Small intestine (tissue), 7 donors: ENCODE measurements around the gene CCDC187. TPM values are rescaled to one million over a fixed set of nuclear protein-coding genes. Genes with fewer than 3 reads are reported as not detected.

Experiments used
- DNase-seq, 2 donors: peaks; one replicate each; pipeline versions ENCODE4 v3.0.0 to v3.0.0-alpha.2; 2013
- FAIRE-seq: peaks from 2 replicates; lab custom pipeline; 2012; peaks lifted over from hg19 to GRCh38; lab: Jason Lieb, UNC
- H3K27ac ChIP-seq, 3 donors: one replicate each; pipeline ENCODE4 v1.5.1; 2013; ENCODE audit warnings: low read length in 2 of 3, mild to moderate bottlenecking in 2 of 3, control low read depth in 1 of 3, inconsistent platforms in 1 of 3, low read depth in 1 of 3, moderate library complexity in 1 of 3
- H3K27me3 ChIP-seq, 3 donors: one replicate each; pipeline ENCODE4 v1.6.1; 2013; ENCODE audit warnings: low read length in 3 of 3, inconsistent platforms in 1 of 3; ENCODE audit not compliant: control insufficient read depth in 3 of 3, insufficient read depth in 3 of 3
- H3K36me3 ChIP-seq, 3 donors: one replicate each; pipeline ENCODE4 v1.6.1; 2013; ENCODE audit warnings: low read length in 3 of 3, inconsistent platforms in 1 of 3, low read depth in 1 of 3, mild to moderate bottlenecking in 1 of 3, moderate library complexity in 1 of 3; ENCODE audit not compliant: control insufficient read depth in 3 of 3, insufficient read depth in 2 of 3
- H3K4me1 ChIP-seq, 3 donors: one replicate each; pipeline ENCODE4 v1.6.1; 2013; ENCODE audit warnings: low read length in 2 of 3, inconsistent platforms in 1 of 3, low read depth in 1 of 3, mild to moderate bottlenecking in 1 of 3, moderate library complexity in 1 of 3; ENCODE audit not compliant: control insufficient read depth in 3 of 3, insufficient read depth in 2 of 3
- H3K4me3 ChIP-seq, 3 donors: one replicate each; pipeline ENCODE4 v1.5.1; 2013; ENCODE audit warnings: low read length in 3 of 3, control low read depth in 1 of 3, inconsistent platforms in 1 of 3, low read depth in 1 of 3, mild to moderate bottlenecking in 1 of 3, moderate library complexity in 1 of 3
- H3K9me3 ChIP-seq, 2 donors: one replicate each; pipeline ENCODE4 v1.6.1; 2013; ENCODE audit warnings: low read depth in 1 of 2, low read length in 1 of 2; ENCODE audit not compliant: control insufficient read depth in 2 of 2, insufficient read depth in 1 of 2
- WGBS, 3 donors: extraction: QIAGEN DNeasy Blood & Tissue Kit; methylation state at CpG; one replicate each; pipeline ENCODE4 v1.1.7; 2013; 5-methylcytosine and 5-hydroxymethylcytosine counted together
- polyA plus RNA-seq, 4 donors: library from polyadenylated mRNA; stranded (reverse) in 3 of 4; unstranded in 1 of 4; fragments of 200-250 nt in 3 of 4; fragments of 120-200 nt in 1 of 4; gene quantifications; one replicate each; pipeline versions ENCODE4 v1.2.1 to v1.2.3, GENCODE V29; 2013
- donor health status: healthy with polysubstance abuse.
- donor health status: control.
- donor health status: control.
- donor health status: Bipolar disorder and iron deficiency.
- donor health status: healthy.

The CCDC187 gene
- polyA plus RNA-seq, 4 donors, result 0.01 to 2.7 TPM; not detected in 2

- Histone ChIP-seq H3K36me3 (peaks cover 0 to 51% (median 2%) of the 10 kb centered on the region in 3 donors), H3K4me1 (no peaks in the 10 kb centered on the region), H3K27ac (no peak overlapping the region), H3K27me3 (no peaks in the 10 kb centered on the region), H3K9me3 (no peaks in the 10 kb centered on the region), H3K4me3 (no peak overlapping the region)
- FAIRE-seq, result no peak
- no peak for DNase-seq
- WGBS, 3 donors, result 78 to 85% (median 84%) methylated on average over 14 of the region's 14 CpGs
Observed at GRCh38 chr9:136233868-136234267, 70.0 kb downstream of the CCDC187 start.

- WGBS, 3 donors, result 76 to 85% (median 83%) methylated on average over 15 of the region's 15 CpGs
- H3K36me3 ChIP-seq, result peaks cover 0 to 51% (median 2%) of the 10 kb centered on the region in 3 donors
- DNase-seq (no peak), FAIRE-seq (no peak)
- H3K9me3 ChIP-seq, result no peaks in the 10 kb centered on the region
- no peak overlapping the region for H3K4me3 ChIP-seq
- H3K27ac ChIP-seq, result no peak overlapping the region
- H3K4me1 ChIP-seq, result no peaks in the 10 kb centered on the region
- no peaks in the 10 kb centered on the region for H3K27me3 ChIP-seq
Observed at GRCh38 chr9:136233411-136233810, 70.5 kb downstream of the CCDC187 start.

GRCh38 chr9:136232969-136233368, 70.9 kb downstream of the CCDC187 start:
- no peak overlapping the region for H3K4me3 ChIP-seq
- DNase-seq (no peak), FAIRE-seq (no peak)
- H3K9me3 ChIP-seq, result no peaks in the 10 kb centered on the region
- 75 to 87% (median 78%) methylated on average over 10 of the region's 10 CpGs for WGBS, 3 donors
- H3K36me3 ChIP-seq, result peaks cover 0 to 55% (median 2%) of the 10 kb centered on the region in 3 donors
- no peaks in the 10 kb centered on the region for H3K27me3 ChIP-seq
- no peak overlapping the region for H3K27ac ChIP-seq
- no peaks in the 10 kb centered on the region for H3K4me1 ChIP-seq

DNA sequence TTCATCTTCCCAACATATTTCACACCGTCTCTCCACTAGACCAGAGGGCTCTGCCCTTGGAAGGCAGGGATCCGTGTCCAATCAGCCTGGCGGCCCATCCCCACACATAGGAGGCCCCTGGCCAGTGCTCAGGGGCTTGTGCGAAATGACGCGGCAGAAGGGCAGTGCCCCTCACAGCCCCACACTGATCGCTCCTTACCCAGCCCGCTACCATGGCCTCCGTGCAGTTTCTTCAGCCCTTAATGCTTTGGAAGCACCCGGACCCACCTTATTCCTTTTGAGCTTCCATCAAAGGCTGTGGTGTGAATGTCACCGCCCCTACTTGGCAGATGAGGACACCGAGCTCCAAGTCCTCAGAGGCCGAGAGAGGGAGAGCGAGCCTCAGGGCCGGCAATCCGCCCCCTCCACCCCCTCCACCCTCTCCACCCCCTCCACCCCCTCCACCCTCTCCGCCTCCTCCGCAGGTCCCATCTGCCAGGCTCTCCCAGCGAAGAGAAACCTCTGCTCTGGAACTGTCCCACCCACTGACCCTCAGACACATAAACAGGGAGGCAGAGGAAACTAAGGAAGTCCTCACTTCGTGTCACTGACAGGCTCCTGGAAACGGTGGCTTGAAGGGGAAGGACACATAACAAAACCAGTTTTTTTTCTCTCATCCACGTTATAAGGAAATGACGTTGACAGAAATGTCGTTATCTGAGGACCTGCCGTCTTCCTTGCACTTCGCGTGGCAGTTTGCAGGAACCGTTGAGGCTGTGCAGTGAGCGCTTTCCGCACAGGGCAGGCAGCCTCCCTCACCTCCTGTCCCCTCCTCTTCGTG, 72.2 kb downstream of the CCDC187 start:
- WGBS, 3 donors, result 77 to 89% (median 83%) methylated on average over 29 to 31 of the region's 31 CpGs
- H3K27ac ChIP-seq, result no peak overlapping the region
- H3K9me3 ChIP-seq, result no peaks in the 10 kb centered on the region
- H3K27me3 ChIP-seq, result no peaks in the 10 kb centered on the region
- H3K4me1 ChIP-seq, result no peaks in the 10 kb centered on the region
- H3K36me3 ChIP-seq, result peaks cover 0 to 53% (median 2%) of the 10 kb centered on the region in 3 donors
- DNase-seq (no peak), FAIRE-seq (no peak)
- H3K4me3 ChIP-seq, result no peak overlapping the region

- peaks cover 0 to 53% (median 0%) of the 10 kb centered on the region in 3 donors for H3K36me3 ChIP-seq
- H3K4me3 ChIP-seq, result no peak overlapping the region
- H3K9me3 ChIP-seq, result no peaks in the 10 kb centered on the region
- H3K27ac ChIP-seq, result no peak overlapping the region
- no peaks in the 10 kb centered on the region for H3K4me1 ChIP-seq
- no peak for DNase-seq
- 88 to 92% (median 90%) methylated on average over 9 of the region's 9 CpGs for WGBS, 3 donors
- FAIRE-seq, result no peak
- H3K27me3 ChIP-seq, result no peaks in the 10 kb centered on the region
Observed at GRCh38 chr9:136230773-136231172, 73.1 kb downstream of the CCDC187 start.

DNA sequence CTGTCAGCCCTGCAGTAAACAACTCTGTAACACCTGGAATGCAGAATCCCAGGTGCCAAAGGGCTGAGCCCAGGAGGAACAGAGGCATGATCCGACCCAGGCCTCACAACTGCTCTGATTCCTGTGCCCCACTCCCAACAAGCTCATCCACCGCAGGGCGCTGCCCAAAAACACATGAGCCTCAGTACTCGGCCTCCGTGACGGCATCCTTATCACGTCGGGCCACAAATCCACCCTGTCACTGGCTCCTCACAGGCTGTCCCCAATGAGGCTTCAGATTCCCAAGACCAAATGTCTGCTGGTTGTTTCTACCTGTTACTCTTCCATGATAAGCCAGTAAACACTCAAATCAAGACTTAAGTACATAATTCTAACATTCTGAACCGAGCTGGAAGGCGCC, 73.5 kb downstream of the CCDC187 start:
- H3K36me3 ChIP-seq, result peaks cover 0 to 53% (median 0%) of the 10 kb centered on the region in 3 donors
- no peak for FAIRE-seq
- 91 to 95% (median 94%) methylated on average over 10 of the region's 10 CpGs for WGBS, 3 donors
- H3K27ac ChIP-seq, result no peak overlapping the region
- H3K27me3 ChIP-seq, result no peaks in the 10 kb centered on the region
- no peaks in the 10 kb centered on the region for H3K4me1 ChIP-seq
- H3K4me3 ChIP-seq, result no peak overlapping the region
- no peak for DNase-seq
- no peaks in the 10 kb centered on the region for H3K9me3 ChIP-seq

DNA sequence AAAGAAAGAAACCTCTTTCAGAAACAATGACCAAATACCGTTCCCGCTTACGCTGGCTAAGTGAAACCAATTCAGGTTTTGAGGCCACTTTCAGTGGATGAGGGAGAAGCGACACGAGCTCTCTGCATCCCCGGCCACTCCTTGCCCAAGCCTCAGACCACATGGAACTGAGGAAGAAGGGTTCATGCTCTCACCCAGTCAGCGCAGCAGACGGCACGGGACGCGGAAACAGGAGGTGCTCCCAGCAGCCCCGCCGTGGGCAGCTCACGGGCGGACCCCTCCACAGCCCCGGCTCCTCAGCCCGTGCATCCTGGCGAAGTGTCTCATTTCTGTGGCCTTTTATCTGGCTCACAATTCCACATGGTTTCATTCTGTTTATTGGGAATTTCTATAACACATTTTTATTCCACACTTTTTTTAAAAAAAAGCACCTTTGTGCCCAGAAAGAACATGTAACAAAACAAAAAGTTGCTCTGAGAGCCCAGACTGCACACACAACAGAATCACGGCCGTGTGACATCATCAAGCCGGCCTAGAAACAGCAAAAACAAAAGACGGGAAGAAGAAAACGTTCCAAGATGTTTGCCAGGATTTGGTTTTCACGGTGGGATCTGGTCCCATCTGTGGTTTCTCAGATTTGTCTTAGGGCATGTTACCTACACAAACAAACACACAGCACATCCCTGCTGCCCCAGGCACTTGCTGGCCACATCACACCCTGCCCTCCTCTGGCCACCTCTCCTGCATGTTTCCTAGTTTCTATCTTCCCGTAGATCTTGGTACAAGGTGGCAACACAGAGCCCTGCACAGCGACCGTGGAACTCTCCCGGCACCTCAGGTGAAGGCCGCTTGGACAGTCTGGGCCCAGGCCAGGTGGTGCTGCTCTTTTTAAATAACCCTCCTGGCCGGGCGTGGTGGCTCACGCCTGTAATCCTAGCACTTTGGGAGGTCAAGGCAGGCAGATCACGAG, 74.5 kb downstream of the CCDC187 start:
- 89 to 91% (median 90%) methylated on average over 33 of the region's 33 CpGs for WGBS, 3 donors
- H3K27ac ChIP-seq, result no peak overlapping the region
- H3K9me3 ChIP-seq, result no peaks in the 10 kb centered on the region
- no peak for FAIRE-seq
- no peaks in the 10 kb centered on the region for H3K4me1 ChIP-seq
- DNase-seq, result no peak
- no peak overlapping the region for H3K4me3 ChIP-seq
- H3K36me3 ChIP-seq, result peaks cover 0 to 51% (median 0%) of the 10 kb centered on the region in 3 donors
- no peaks in the 10 kb centered on the region for H3K27me3 ChIP-seq

DNA sequence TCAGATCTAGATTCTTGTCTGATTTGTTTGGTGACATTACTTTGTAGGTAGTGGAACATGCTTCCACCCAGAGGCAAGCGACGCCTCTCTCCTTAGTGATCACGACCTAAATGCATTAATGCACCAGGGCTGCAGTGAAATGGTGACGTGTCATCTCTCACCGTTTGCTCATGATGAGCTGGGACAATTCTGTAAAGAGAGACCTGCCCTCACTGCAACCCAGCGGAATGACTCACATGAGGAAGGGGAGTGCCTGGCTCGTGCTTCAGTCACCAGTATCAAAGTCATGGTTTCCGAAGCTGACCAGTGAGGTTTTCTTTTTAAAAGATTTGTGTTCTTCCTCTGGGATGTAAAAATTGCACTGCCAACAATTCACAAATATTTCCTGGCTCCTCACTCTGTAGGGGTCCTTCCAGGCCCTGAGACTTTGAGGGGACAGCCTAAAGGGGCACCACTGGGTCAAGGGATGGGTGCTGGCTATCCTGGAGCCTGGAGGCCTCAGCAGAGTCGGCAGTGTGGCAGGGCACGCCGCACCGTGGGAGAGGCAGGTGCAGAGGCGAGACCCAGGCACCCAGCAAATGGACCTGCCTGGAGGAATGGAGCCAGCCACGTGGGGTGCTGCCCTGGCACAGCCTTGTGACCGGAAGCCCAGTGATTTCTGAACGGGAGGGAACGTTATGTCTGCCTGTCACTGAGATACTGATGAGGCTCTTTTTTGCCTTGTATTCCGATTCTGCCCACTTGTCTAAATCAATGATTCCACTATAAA, 75.6 kb downstream of the CCDC187 start:
- no peak overlapping the region for H3K27ac ChIP-seq
- H3K9me3 ChIP-seq, result no peaks in the 10 kb centered on the region
- no peak overlapping the region for H3K4me3 ChIP-seq
- no peaks in the 10 kb centered on the region for H3K4me1 ChIP-seq
- FAIRE-seq (no peak), DNase-seq (no peak)
- 77 to 85% (median 78%) methylated on average over 18 of the region's 18 CpGs for WGBS, 3 donors
- H3K36me3 ChIP-seq, result peaks cover 0 to 53% (median 1%) of the 10 kb centered on the region in 3 donors
- H3K27me3 ChIP-seq, result no peaks in the 10 kb centered on the region
